D721Med (cell line): ENCODE measurements around the gene RBM18.

ENCODE experiments used
- DNase-seq: peaks from one replicate; pipeline ENCODE4 v3.0.0; 2011; ENCODE audit warnings: low spot score; ENCODE audit not compliant: insufficient read length
- FAIRE-seq: peaks from 2 replicates; lab custom pipeline; 2011; peaks lifted over from hg19 to GRCh38; lab: Jason Lieb, UNC
- TF ChIP-seq, protein P1 (sequence below): IDR thresholded peaks from 2 replicates; pipeline ENCODE4 v1.5.1; 2012; ENCODE audit warnings: mild to moderate bottlenecking, control low read depth; ENCODE audit not compliant: insufficient read depth; ENCODE audit errors: missing control alignments

The RBM18 gene

DNA sequence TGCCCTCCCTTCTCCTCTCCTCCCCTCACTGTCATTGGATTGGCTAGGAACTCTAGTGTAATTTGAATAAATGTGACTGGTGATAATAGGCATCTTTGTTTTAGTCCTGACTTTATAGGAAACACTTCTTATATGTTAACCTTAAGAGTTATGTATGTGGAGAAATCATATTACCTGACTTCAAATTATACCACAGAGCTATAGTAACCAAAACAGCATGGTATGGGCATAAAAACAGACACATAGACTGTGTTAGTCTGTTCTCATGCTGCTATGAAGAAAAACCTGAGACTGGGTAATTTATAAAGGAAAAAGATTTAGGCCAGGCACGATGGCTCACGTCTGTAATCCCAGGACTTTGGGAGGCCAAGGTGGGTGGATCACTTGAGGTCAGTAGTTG lies 9.4 kb upstream of the RBM18 start:
- DNase-seq (no peak), FAIRE-seq (no peak)
- TF ChIP-seq, protein P1, sequence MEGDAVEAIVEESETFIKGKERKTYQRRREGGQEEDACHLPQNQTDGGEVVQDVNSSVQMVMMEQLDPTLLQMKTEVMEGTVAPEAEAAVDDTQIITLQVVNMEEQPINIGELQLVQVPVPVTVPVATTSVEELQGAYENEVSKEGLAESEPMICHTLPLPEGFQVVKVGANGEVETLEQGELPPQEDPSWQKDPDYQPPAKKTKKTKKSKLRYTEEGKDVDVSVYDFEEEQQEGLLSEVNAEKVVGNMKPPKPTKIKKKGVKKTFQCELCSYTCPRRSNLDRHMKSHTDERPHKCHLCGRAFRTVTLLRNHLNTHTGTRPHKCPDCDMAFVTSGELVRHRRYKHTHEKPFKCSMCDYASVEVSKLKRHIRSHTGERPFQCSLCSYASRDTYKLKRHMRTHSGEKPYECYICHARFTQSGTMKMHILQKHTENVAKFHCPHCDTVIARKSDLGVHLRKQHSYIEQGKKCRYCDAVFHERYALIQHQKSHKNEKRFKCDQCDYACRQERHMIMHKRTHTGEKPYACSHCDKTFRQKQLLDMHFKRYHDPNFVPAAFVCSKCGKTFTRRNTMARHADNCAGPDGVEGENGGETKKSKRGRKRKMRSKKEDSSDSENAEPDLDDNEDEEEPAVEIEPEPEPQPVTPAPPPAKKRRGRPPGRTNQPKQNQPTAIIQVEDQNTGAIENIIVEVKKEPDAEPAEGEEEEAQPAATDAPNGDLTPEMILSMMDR = no peak

DNA sequence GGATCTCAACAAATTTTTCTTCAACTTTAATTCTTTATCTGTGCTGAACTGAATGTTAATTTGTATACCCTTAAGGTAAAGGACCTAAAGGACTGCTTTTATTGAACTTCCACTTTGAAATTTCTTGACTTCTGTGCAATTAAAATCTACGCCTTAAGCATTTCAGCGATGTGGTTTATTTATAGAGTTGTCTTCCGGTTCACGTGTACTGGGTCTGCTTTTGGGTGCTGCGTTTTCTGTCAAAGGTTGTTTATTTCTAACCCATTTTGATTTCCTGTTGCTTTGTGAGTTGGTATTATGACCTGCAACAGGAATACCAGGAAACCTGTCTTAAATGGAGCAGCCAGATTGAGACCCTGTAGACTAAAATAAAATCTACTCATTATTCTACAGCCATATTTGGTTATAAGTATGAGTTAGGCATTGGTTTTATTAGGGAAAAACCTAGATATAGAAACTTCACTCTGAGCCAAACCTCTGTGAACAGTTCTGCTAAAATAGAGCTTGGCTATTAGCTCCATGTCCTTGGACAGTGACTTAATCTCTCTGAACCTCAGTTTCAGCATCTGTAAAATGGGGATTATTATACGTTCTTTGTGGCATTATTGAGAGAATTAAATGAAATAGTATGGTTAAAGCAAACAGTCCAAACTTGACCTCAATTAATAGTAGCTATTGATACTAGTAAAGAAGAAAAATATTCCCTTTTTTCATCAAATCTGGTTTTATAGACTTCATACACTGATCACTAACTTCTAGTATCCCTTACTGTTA lies 3.6 kb upstream of the RBM18 start:
- no peak for DNase-seq
- no peak for FAIRE-seq
- TF ChIP-seq, protein P1 = no peak

DNA sequence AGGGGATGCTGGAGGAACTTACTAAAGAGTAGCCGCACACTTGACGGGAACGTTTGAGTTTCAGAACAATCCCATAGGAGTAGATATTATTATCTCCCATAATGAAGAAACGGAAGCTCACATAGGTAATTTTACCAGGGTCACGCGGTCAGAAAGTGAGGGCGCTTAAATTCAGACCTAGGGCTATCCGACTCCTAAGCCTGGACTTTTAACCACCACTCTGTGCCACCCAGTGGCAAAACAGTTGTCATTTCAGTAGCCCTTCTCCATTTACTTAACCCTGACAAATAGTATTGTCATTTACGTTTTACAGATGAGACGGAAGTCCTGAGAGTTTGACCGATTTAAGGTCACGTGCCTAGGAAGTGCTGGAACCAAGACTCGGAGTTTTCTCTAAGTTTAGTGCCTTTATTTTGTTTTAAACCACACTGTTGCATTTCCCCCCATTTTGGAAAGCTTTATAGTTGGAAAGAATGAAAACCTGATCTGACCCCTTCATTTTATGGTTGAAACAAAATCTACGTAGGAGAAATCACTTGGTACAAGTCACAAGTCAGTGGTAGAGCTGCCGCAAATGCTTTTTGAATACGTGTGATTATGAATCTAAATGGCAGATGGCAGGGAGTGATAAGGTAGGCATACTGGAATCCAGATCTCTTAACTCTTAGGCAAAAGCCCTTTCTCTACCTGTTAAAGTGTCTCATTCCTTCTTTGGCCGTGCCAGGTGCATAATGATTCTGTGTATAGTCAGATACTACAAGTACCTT lies 692 bp upstream of the RBM18 start:
- DNase-seq (no peak), FAIRE-seq (no peak)
- TF ChIP-seq, protein P1 = no peak

DNA sequence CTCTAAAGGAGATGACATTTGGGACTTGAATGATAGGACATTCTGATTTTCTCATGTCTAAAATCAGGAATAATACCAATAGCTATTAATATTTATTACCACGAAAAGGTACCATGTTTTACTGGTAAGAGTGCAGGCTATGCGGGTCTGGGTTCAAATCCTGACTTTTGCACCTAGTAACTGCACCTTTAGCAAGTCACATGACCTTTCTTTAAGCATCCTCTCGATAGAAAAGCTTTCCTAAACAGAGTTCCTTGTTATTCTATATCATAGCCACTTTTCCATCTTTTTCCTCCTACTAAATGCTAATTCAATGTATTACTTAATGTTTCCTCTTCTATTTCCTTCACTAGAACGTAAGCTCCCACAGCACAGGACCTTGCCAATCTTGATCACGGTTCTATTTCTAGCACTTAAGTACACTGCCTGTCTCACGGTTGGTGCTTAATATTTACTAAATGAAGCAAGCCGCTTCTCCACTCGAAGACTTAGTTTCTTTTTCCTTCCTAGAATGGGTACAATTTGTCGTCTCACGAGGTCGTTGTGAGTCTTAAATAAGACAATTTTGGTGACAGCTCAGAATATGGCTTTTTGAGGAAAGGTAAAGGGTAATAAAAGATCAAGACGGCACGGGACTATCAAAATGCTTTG lies 816 bp downstream of the RBM18 start:
- TF ChIP-seq, protein P1 = no peak
- FAIRE-seq = no peak
- no peak for DNase-seq

DNA sequence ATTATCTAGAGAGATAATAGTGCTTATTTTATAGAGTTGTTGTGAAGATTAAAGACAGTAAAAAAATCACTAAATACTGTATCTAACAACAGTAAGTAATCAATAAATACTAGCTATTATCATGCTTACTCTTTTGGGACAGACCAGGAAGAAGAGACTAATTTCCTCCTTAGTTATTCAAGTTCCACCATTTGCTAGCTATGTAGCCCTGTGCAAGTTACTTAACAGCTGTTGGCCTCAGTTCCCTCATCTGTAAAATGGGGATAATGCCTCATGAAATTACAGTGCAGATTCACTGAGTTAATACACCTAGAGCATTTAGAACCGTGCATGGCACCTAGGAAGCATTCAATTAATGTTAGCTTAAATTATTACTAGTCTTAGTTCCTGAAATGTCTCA lies 2.6 kb downstream of the RBM18 start:
- TF ChIP-seq, protein P1 = no peak
- DNase-seq = no peak
- no peak for FAIRE-seq

DNA sequence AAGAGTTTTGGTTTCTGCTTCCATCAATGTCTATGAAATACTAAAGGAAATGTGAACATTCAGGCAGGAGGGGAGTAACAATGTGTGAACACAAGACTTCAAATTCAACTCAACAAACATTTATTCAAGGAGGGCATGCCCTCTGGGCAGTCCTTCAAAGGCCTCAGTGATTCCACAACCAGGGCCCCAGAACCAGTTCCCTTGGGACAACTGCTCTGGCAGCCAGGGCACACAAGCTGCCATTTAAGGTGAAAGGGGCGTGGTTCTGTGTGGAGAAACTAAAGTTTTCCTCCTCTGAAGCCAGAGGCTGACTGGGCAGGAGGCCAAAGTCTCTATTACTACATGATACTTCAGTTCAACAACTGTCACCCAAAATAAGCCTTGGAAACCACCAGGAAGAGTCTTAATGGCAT lies 3.2 kb downstream of the RBM18 start:
- no peak for FAIRE-seq
- no peak for DNase-seq
- TF ChIP-seq, protein P1 = no peak
